HEK293 (cell line): ENCODE data around the gene BDNF.

ENCODE experiments used
- CTCF ChIA-PET: fragments of 350-600 bp; formaldehyde crosslinking; extraction: SDS; loops from one replicate; lab custom pipeline; 2021; ENCODE audit warnings: antibody characterized with exemption; lab: Yijun Ruan, JAX
- POLR2A ChIA-PET: fragments of 300-600 bp; formaldehyde crosslinking; extraction: SDS; loops from one replicate; lab custom pipeline; 2020; ENCODE audit warnings: antibody characterized with exemption, inconsistent platforms; lab: Yijun Ruan, JAX
- H3K27ac ChIP-seq: fragments of 200-500 bp; sonication (Bioruptor generic); 2 replicates; pipeline ENCODE4 v1.5.1; 2014; ENCODE audit warnings: low read depth, low read length, control low read depth, inconsistent platforms; ENCODE audit errors: extremely low read depth
- H3K36me3 ChIP-seq, 2 experiments: fragments of 200-500 bp in 1 of 2; sonication (Bioruptor generic) in 1 of 2; 1 replicate in 1 of 2; 2 replicates in 1 of 2; pipeline ENCODE4 v1.5.1; 2014 to 2017; ENCODE audit warnings: inconsistent platforms in 2 of 2, low read length in 2 of 2; ENCODE audit not compliant: control insufficient read depth in 2 of 2, insufficient read depth in 1 of 2
- H3K4me1 ChIP-seq: fragments of 200-500 bp; sonication (Bioruptor generic); 2 replicates; pipeline ENCODE4 v1.5.1; 2014; ENCODE audit warnings: mild to moderate bottlenecking, low read length, inconsistent platforms; ENCODE audit not compliant: control insufficient read depth, insufficient read depth
- H3K4me3 ChIP-seq: 2 replicates; pipeline ENCODE4 v1.5.1; 2011; ENCODE audit warnings: low read depth, mild to moderate bottlenecking, control low read depth, low read length, moderate library complexity
- H3K9me3 ChIP-seq: fragments of 200-500 bp; sonication (Bioruptor generic); 2 replicates; pipeline ENCODE4 v1.5.1; 2014; ENCODE audit warnings: low read depth, low read length, inconsistent platforms; ENCODE audit not compliant: control insufficient read depth, insufficient read depth
- RBAK ChIP-seq: fragments of 450-650 bp; formaldehyde crosslinking; IDR thresholded peaks from 2 replicates; pipeline ENCODE4 v1.5.1; 2016; ENCODE audit warnings: missing biosample characterization, missing genetic modification characterization
- SCRT2 ChIP-seq: fragments of 450-650 bp; formaldehyde crosslinking; IDR thresholded peaks from 2 replicates; pipeline ENCODE4 v1.5.1; 2016; ENCODE audit warnings: missing biosample characterization, missing genetic modification characterization
- SP2 ChIP-seq: fragments of 450-650 bp; formaldehyde crosslinking; IDR thresholded peaks from 2 replicates; pipeline ENCODE4 v1.5.1; 2016; ENCODE audit warnings: missing biosample characterization, missing genetic modification characterization
- ZBTB21 ChIP-seq: fragments of 450-650 bp; formaldehyde crosslinking; IDR thresholded peaks from 2 replicates; pipeline ENCODE4 v1.5.1; 2017; ENCODE audit warnings: missing biosample characterization, missing genetic modification characterization
- ZNF10 ChIP-seq: fragments of 450-650 bp; formaldehyde crosslinking; IDR thresholded peaks from 2 replicates; pipeline ENCODE4 v1.5.1; 2017; ENCODE audit warnings: missing biosample characterization, missing genetic modification characterization
- ZNF121 ChIP-seq: fragments of 450-650 bp; formaldehyde crosslinking; IDR thresholded peaks from 2 replicates; pipeline ENCODE4 v1.5.1; 2016; ENCODE audit warnings: missing biosample characterization, missing genetic modification characterization
- ZNF155 ChIP-seq: fragments of 450-650 bp; formaldehyde crosslinking; IDR thresholded peaks from 2 replicates; pipeline ENCODE4 v1.5.1; 2016; ENCODE audit warnings: missing biosample characterization, missing genetic modification characterization
- ZNF175 ChIP-seq: fragments of 450-650 bp; formaldehyde crosslinking; IDR thresholded peaks from 2 replicates; pipeline ENCODE4 v1.5.1; 2016; ENCODE audit warnings: missing biosample characterization, missing genetic modification characterization
- ZNF184 ChIP-seq: fragments of 450-650 bp; IDR thresholded peaks from 2 replicates; pipeline ENCODE4 v1.5.1; 2018; ENCODE audit warnings: missing biosample characterization, mild to moderate bottlenecking, missing genetic modification characterization
- ZNF23 ChIP-seq: fragments of 450-650 bp; formaldehyde crosslinking; IDR thresholded peaks from 2 replicates; pipeline ENCODE4 v1.5.1; 2016; ENCODE audit warnings: missing biosample characterization, missing genetic modification characterization, borderline replicate concordance
- ZNF391 ChIP-seq: fragments of 450-650 bp; formaldehyde crosslinking; IDR thresholded peaks from 2 replicates; pipeline ENCODE4 v1.5.1; 2016; ENCODE audit warnings: low read depth, missing biosample characterization, missing genetic modification characterization, borderline replicate concordance
- ZNF423 ChIP-seq: fragments of 450-650 bp; formaldehyde crosslinking; IDR thresholded peaks from 2 replicates; pipeline ENCODE4 v1.5.1; 2016; ENCODE audit warnings: missing biosample characterization, missing genetic modification characterization
- ZNF555 ChIP-seq: fragments of 450-650 bp; formaldehyde crosslinking; conservative IDR thresholded peaks from 2 replicates; pipeline ENCODE4 v1.5.1; 2017; ENCODE audit warnings: missing biosample characterization, mild to moderate bottlenecking, missing genetic modification characterization, inconsistent platforms
- ZNF560 ChIP-seq: fragments of 450-650 bp; formaldehyde crosslinking; IDR thresholded peaks from 2 replicates; pipeline ENCODE4 v1.5.1; 2017; ENCODE audit warnings: missing biosample characterization, missing genetic modification characterization, borderline replicate concordance
- ZNF677 ChIP-seq: fragments of 450-650 bp; IDR thresholded peaks from 2 replicates; pipeline ENCODE4 v1.5.0; 2018; ENCODE audit warnings: missing biosample characterization, mild to moderate bottlenecking, missing genetic modification characterization, moderate library complexity
- ZSCAN16 ChIP-seq: fragments of 450-650 bp; formaldehyde crosslinking; IDR thresholded peaks from 2 replicates; pipeline ENCODE4 v1.5.1; 2016; ENCODE audit warnings: missing biosample characterization, missing genetic modification characterization
- ZSCAN23 ChIP-seq: fragments of 450-650 bp; formaldehyde crosslinking; IDR thresholded peaks from 2 replicates; pipeline ENCODE4 v1.5.1; 2016; ENCODE audit warnings: missing biosample characterization, missing genetic modification characterization
- TF ChIP-seq, protein P1 (sequence below): fragments of 450-650 bp; formaldehyde crosslinking; IDR thresholded peaks from 2 replicates; pipeline ENCODE4 v1.5.1; 2016; ENCODE audit warnings: missing biosample characterization, missing genetic modification characterization, borderline replicate concordance
- TF ChIP-seq, protein P2 (sequence below): fragments of 450-650 bp; formaldehyde crosslinking; IDR thresholded peaks from 2 replicates; pipeline ENCODE4 v1.5.1; 2016; ENCODE audit warnings: missing biosample characterization, missing genetic modification characterization
- TF ChIP-seq, protein P3 (sequence below): fragments of 450-650 bp; formaldehyde crosslinking; IDR thresholded peaks from 2 replicates; pipeline ENCODE4 v1.5.1; 2017; ENCODE audit warnings: missing biosample characterization, missing genetic modification characterization
- TF ChIP-seq, protein P4 (sequence below): fragments of 450-650 bp; formaldehyde crosslinking; IDR thresholded peaks from 2 replicates; pipeline ENCODE4 v1.5.1; 2016; ENCODE audit warnings: missing biosample characterization, missing genetic modification characterization

The BDNF gene

DNA sequence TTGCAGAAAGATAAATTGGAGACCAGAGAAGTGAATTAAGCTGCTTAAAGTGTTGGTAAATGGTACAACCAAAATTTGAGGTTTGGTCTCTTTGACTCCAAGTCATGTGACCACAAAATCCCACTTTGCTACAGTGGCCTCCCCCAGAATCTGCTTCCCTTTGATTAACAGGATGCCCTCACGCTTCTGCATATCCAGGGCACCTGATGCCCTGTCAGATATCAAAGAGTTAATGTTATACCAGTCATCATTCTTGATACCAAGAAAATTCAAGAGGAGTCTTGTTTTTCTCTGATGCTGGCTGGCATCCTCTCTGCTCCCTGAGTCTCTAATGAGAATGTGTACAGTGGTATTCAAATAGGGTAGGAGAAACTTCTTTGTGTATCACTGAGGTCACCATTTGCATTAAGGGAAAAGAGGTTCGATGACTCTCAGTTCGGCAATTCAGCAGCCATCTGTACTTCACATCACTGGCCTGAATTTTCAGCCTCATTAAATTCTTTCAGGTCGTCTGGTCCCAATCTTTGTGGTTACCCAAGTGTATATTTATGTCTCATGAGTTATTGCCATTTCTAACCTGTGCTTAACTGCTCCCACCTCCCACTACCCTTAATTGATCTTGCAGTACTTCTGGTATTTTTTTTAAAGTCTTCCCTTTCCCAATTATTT is 73.9 kb downstream of the BDNF start:
- ChIA-PET CTCF (no interaction called here), POLR2A (no interaction called here)
- Histone ChIP-seq H3K27ac (no peak overlapping the region), H3K4me1 (no peaks in the 10 kb centered on the region), H3K4me3 (no peak overlapping the region), H3K36me3 (no peaks in the 10 kb centered on the region), H3K9me3 (no peaks in the 10 kb centered on the region)
- TF ChIP-seq, protein P1, sequence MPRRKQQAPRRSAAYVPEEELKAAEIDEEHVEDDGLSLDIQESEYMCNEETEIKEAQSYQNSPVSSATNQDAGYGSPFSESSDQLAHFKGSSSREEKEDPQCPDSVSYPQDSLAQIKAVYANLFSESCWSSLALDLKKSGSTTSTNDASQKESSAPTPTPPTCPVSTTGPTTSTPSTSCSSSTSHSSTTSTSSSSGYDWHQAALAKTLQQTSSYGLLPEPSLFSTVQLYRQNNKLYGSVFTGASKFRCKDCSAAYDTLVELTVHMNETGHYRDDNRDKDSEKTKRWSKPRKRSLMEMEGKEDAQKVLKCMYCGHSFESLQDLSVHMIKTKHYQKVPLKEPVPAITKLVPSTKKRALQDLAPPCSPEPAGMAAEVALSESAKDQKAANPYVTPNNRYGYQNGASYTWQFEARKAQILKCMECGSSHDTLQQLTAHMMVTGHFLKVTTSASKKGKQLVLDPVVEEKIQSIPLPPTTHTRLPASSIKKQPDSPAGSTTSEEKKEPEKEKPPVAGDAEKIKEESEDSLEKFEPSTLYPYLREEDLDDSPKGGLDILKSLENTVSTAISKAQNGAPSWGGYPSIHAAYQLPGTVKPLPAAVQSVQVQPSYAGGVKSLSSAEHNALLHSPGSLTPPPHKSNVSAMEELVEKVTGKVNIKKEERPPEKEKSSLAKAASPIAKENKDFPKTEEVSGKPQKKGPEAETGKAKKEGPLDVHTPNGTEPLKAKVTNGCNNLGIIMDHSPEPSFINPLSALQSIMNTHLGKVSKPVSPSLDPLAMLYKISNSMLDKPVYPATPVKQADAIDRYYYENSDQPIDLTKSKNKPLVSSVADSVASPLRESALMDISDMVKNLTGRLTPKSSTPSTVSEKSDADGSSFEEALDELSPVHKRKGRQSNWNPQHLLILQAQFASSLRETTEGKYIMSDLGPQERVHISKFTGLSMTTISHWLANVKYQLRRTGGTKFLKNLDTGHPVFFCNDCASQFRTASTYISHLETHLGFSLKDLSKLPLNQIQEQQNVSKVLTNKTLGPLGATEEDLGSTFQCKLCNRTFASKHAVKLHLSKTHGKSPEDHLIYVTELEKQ (tag by site-specific recombination), result no peak
- TF ChIP-seq ZNF10 (no peak), ZNF555 (no peak), ZNF155 (no peak), ZNF560 (tag by site-specific recombination) (no peak), ZBTB21 (tag by site-specific recombination) (no peak), SCRT2 (no peak), ZNF184 (no peak), RBAK (tag by site-specific recombination) (no peak), ZNF175 (tag by site-specific recombination) (no peak), ZNF677 (no peak), ZNF391 (no peak), ZNF23 (no peak), ZSCAN23 (tag by site-specific recombination) (no peak), ZSCAN16 (no peak)
- TF ChIP-seq, protein P2, sequence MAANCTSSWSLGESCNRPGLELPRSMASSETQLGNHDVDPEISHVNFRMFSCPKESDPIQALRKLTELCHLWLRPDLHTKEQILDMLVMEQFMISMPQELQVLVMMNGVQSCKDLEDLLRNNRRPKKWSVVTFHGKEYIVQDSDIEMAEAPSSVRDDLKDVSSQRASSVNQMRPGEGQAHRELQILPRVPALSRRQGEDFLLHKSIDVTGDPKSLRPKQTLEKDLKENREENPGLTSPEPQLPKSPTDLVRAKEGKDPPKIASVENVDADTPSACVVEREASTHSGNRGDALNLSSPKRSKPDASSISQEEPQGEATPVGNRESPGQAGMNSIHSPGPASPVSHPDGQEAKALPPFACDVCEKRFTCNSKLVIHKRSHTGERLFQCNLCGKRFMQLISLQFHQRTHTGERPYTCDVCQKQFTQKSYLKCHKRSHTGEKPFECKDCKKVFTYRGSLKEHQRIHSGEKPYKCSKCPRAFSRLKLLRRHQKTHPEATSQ (tag by site-specific recombination), result no peak
- TF ChIP-seq, protein P3, sequence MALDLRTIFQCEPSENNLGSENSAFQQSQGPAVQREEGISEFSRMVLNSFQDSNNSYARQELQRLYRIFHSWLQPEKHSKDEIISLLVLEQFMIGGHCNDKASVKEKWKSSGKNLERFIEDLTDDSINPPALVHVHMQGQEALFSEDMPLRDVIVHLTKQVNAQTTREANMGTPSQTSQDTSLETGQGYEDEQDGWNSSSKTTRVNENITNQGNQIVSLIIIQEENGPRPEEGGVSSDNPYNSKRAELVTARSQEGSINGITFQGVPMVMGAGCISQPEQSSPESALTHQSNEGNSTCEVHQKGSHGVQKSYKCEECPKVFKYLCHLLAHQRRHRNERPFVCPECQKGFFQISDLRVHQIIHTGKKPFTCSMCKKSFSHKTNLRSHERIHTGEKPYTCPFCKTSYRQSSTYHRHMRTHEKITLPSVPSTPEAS (tag by site-specific recombination), result no peak

DNA sequence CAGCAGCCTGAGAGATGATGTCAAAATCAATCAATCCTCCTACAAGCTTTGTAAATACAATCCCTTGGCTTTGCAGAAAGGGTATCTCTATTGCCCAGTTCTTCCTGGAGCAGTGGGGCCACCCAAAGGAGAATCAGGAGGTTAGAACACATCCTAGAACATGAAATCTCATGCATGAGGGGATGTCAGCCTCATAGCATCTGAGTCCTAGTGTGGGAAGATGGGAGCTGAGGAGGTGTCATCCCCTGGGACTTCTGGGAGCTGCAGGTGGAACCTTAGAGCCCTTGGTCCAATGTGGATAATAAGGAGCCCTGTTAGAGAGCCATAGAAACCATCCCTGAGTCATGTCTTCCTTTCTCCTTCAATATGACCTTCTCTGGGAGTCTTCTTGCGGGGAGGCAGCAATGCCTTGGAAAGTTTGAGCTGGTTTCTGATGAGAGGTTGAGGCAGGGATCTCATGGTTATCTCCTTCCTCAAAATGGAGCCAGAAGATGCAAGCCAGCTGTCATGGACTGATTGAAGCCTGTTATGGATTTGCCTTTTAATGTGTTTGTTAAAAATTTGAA is 74.8 kb downstream of the BDNF start:
- POLR2A ChIA-PET, result no interaction called here
- no peaks in the 10 kb centered on the region for H3K9me3 ChIP-seq
- H3K4me3 ChIP-seq, result no peak overlapping the region
- no peak overlapping the region for H3K27ac ChIP-seq
- no peaks in the 10 kb centered on the region for H3K4me1 ChIP-seq
- H3K36me3 ChIP-seq, result no peaks in the 10 kb centered on the region
- CTCF ChIA-PET, result no interaction called here
- TF ChIP-seq ZNF423 (tag by site-specific recombination), result no peak
- TF ChIP-seq, protein P4, sequence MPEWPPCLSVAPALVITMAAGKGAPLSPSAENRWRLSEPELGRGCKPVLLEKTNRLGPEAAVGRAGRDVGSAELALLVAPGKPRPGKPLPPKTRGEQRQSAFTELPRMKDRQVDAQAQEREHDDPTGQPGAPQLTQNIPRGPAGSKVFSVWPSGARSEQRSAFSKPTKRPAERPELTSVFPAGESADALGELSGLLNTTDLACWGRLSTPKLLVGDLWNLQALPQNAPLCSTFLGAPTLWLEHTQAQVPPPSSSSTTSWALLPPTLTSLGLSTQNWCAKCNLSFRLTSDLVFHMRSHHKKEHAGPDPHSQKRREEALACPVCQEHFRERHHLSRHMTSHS (tag by site-specific recombination), result no peak
- no peak for TF ChIP-seq SP2 (tag by site-specific recombination)
- TF ChIP-seq ZNF121, result no peak
